Measurements from ENCODE around the gene CRYBA1. TPM values are rescaled to one million over a fixed set of nuclear protein-coding genes. Genes with fewer than 3 reads are reported as not detected.

The CRYBA1 gene
- total and polyA plus RNA-seq, 2 donors (not counting 3 experiments of a cell fraction or from before 2014, with no cell fraction given): not detected

DNA sequence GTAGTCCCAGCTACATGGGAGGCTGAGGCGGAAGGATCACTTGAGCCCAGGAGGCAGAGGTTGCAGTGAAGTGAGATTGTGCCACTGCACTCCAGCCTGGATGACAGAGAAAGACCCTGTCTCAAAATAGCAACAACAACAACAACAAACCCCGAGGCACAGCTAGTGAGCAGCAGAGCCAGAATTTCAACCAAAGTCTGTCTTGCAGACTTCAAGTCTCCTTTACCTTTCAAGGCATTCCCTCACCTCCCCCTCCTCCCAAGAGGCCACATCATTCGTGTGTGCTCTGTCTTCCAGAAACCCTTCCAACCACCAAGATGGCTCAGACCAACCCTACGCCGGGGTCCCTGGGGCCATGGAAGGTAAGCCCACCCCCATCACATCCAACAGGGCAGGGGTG, 2.2 kb downstream of the CRYBA1 start:
- H3K27ac ChIP-seq (ENCODE audit: insufficient read depth, low read depth, low read length): no peak overlapping the region
- BruUV-seq (replicated peaks): no TSS peak
- H3K9me3 ChIP-seq (replicated peaks; ENCODE audit: control insufficient read depth, insufficient read depth, low read length): no peaks in the 10 kb centered on the region
- intact Hi-C loops (cut with micrococcal nuclease) (no loop called here), dilution Hi-C loops (cut with MboI; ENCODE audit: extremely low pct_ligation_motif_present, low sequenced_read_pairs) (no loop called here)
- no peaks in the 10 kb centered on the region for H3K79me2 ChIP-seq (ENCODE audit: control insufficient read depth, insufficient read depth, low read length)
- TF ChIP-seq CTCF (IDR thresholded peaks at IDR 0.05; ENCODE audit: extremely low read depth in 1 of 2, insufficient read depth in 1 of 2, low read depth in 1 of 2, low read length in 2 of 2) (no peak), FOS (IDR thresholded peaks at IDR 0.05; ENCODE audit: borderline replicate concordance, insufficient read depth, low read length) (no peak), POLR2AphosphoS5 (IDR thresholded peaks at IDR 0.05; ENCODE audit: insufficient read depth, low read depth, low read length) (no peak), GATA2 (IDR thresholded peaks at IDR 0.05; ENCODE audit: insufficient read depth, insufficient read length, low read depth, low read length) (no peak), MAX (IDR thresholded peaks at IDR 0.05; ENCODE audit: insufficient read depth, insufficient read length) (no peak), MYC (IDR thresholded peaks at IDR 0.05; ENCODE audit: low read depth, low read length) (no peak), JUN (IDR thresholded peaks at IDR 0.05; ENCODE audit: borderline replicate concordance, insufficient read depth, insufficient read length, low read depth) (no peak), EZH2 (IDR thresholded peaks at IDR 0.05; ENCODE audit: borderline replicate concordance, low read depth, low read length, severe bottlenecking) (no peak), POLR2A (IDR thresholded peaks at IDR 0.05; ENCODE audit: low read depth, low read length) (no peak)
- no peak for FAIRE-seq
- H3K36me3 ChIP-seq (ENCODE audit: control insufficient read depth in 2 of 2, extremely low read depth in 1 of 2, insufficient read depth in 2 of 2, low read length in 2 of 2): no peaks in the 10 kb centered on the region
- no peaks in the 10 kb centered on the region for H3K4me1 ChIP-seq (ENCODE audit: control insufficient read depth, extremely low read depth, insufficient read depth, low read length)
- DNase-seq (ENCODE audit: low read depth, low spot score): no peak
- no peak overlapping the region for H3K9ac ChIP-seq (replicated peaks; ENCODE audit: extremely low read depth, insufficient read depth, low read length)
- H3K4me3 ChIP-seq (replicated peaks in 1 of 3; ENCODE audit: insufficient read depth in 1 of 3, low read depth in 1 of 3, low read length in 3 of 3): no peak overlapping the region
- no peaks in the 10 kb centered on the region for H4K20me1 ChIP-seq (replicated peaks; ENCODE audit: control insufficient read depth, extremely low read depth, insufficient read depth, low read length)
- H2AFZ ChIP-seq (ENCODE audit: low read depth, low read length): no peak overlapping the region
- H3K9me1 ChIP-seq (replicated peaks; ENCODE audit: control insufficient read depth, extremely low read depth, insufficient read depth, low read length): no peaks in the 10 kb centered on the region
- ChIA-PET CTCF (interaction anchor here (1.2 to 4.1 kb wide), 3 partner anchors 7 to 29 kb away, joined by 3 to 42 read pairs (median 28); no protein-coding TSS in a partner anchor), POLR2A (no interaction called here)
- no peak overlapping the region for H3K4me2 ChIP-seq (ENCODE audit: insufficient read depth, low read length)
- H3K27me3 ChIP-seq (ENCODE audit: control insufficient read depth in 2 of 2, insufficient read depth in 2 of 2, low read length in 2 of 2): no peaks in the 10 kb centered on the region
